T-helper 17 cell (primary cell): ENCODE data around the gene PARD3. TPM values are rescaled to one million over a fixed set of nuclear protein-coding genes. Genes with fewer than 3 reads are reported as not detected.
"Not testable (repeated sequence)": the region's sequence is repeated elsewhere in the genome, so short reads cannot be mapped to it uniquely, and the experiment has no call there.

Experiments used
- ATAC-seq: fragments of 150-1000 bp; cut with Tn5 transposase; 2 replicates; pipeline ENCODE4 v1.10.0; 2021; ENCODE audit warnings: mild to moderate bottlenecking, moderate library complexity
- DNase-seq, 3 donors: peaks; one replicate each; pipeline versions ENCODE4 v3.0.0 to v3.0.0-alpha.2; 2020 to 2021
- H3K9me3 ChIP-seq: one replicate; pipeline ENCODE4 v1.7.0; 2013; ENCODE audit warnings: low read length, mild to moderate bottlenecking; ENCODE audit not compliant: control insufficient read depth, poor library complexity, severe bottlenecking
- H3K27ac Mint-ChIP-seq: one replicate; pipeline ENCODE4 v1.8.0; 2022; ENCODE audit warnings: mild to moderate bottlenecking, moderate library complexity, mixed read lengths
- H3K27me3 Mint-ChIP-seq: one replicate; pipeline ENCODE4 v1.8.0; 2022; ENCODE audit warnings: mixed read lengths
- H3K36me3 Mint-ChIP-seq: one replicate; pipeline ENCODE4 v1.8.0; 2022; ENCODE audit warnings: low read depth, mixed read lengths
- H3K4me1 Mint-ChIP-seq: one replicate; pipeline ENCODE4 v1.8.0; 2022; ENCODE audit warnings: mild to moderate bottlenecking, mixed read lengths
- H3K4me3 Mint-ChIP-seq: one replicate; pipeline ENCODE4 v1.8.0; 2022; ENCODE audit warnings: mild to moderate bottlenecking, moderate library complexity, mixed read lengths
- total RNA-seq, 4 donors: library from RNA in 2 of 4; stranded (reverse) in 2 of 4; gene quantifications; one replicate each; pipeline ENCODE4 v1.2.3 and lab custom pipeline; 2022 to 2026

The PARD3 gene
- total RNA-seq, 2 donors from 2014 or later: 0.32 to 8.2 TPM

- DNase-seq, H3K36me3 Mint-ChIP-seq, ATAC-seq, H3K27ac Mint-ChIP-seq, H3K4me3 Mint-ChIP-seq, H3K9me3 ChIP-seq, H3K4me1 Mint-ChIP-seq: not testable (repeated sequence)
- H3K27me3 Mint-ChIP-seq: peaks cover 25% of the 10 kb centered on the region
Observed at GRCh38 chr10:34750795-34751194, 64.3 kb downstream of the PARD3 start.

DNA sequence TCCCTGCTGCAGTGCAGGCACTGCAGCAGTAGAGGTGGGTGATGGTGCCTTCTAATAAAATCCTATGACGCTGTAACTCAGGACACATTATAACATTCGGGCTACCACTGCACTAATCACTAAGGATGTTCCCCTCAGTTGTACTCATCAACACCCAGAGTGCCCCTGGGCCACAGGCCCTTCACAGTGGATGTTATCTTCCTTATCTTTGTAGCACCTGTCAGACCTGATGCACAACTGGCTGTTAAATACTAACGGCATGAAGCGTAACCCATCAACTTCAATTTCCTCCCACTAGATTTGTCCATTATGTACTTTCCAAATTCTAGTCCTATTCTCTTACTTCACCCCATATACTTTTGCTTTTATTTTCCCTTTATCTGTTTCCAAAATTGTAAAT is 66.3 kb downstream of the PARD3 start:
- H3K4me3 Mint-ChIP-seq: no peak overlapping the region
- H3K27ac Mint-ChIP-seq: no peak overlapping the region
- no peaks in the 10 kb centered on the region for H3K4me1 Mint-ChIP-seq
- ATAC-seq: no peak
- no peak for DNase-seq
- H3K36me3 Mint-ChIP-seq: no peaks in the 10 kb centered on the region
- no peaks in the 10 kb centered on the region for H3K9me3 ChIP-seq
- peaks cover 31% of the 10 kb centered on the region for H3K27me3 Mint-ChIP-seq

DNA sequence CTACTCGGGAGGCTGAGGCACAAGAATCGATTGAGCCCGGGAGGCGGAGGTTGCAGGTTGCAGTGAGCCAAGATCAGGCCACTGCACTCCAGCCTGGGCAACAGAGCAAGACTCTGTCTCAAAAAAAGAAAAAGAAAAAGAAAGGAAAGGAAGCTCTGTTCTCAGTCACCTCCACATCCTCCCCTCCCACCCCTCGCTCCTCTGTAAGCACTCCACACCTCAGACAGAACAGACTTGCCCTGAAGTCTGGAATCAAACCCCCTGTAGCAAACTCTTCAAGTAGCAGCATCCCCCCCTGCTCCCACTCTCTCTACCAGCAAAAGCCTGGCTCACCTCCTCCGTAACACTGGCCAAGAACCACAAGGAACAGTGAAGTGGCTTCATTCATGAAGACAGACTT is 66.7 kb downstream of the PARD3 start:
- Mint-ChIP-seq H3K36me3 (no peaks in the 10 kb centered on the region), H3K4me1 (no peaks in the 10 kb centered on the region), H3K27ac (no peak overlapping the region), H3K4me3 (no peak overlapping the region), H3K27me3 (peaks cover 33% of the 10 kb centered on the region)
- DNase-seq (no peak), ATAC-seq (no peak)
- no peaks in the 10 kb centered on the region for H3K9me3 ChIP-seq

GRCh38 chr10:34746094-34746493 is 69.0 kb downstream of the PARD3 start:
- no peak for DNase-seq
- no peak for ATAC-seq
- peaks cover 38% of the 10 kb centered on the region for H3K27me3 Mint-ChIP-seq
- no peak overlapping the region for H3K27ac Mint-ChIP-seq
- H3K4me1 Mint-ChIP-seq: no peaks in the 10 kb centered on the region
- no peak overlapping the region for H3K4me3 Mint-ChIP-seq
- H3K36me3 Mint-ChIP-seq: no peaks in the 10 kb centered on the region
- H3K9me3 ChIP-seq: no peaks in the 10 kb centered on the region

- DNase-seq (no peak), ATAC-seq (no peak)
- H3K27ac Mint-ChIP-seq: no peak overlapping the region
- no peaks in the 10 kb centered on the region for H3K4me1 Mint-ChIP-seq
- peaks cover 2% of the 10 kb centered on the region for H3K36me3 Mint-ChIP-seq
- peaks cover 45% of the 10 kb centered on the region for H3K27me3 Mint-ChIP-seq
- no peak overlapping the region for H3K4me3 Mint-ChIP-seq
- H3K9me3 ChIP-seq: no peaks in the 10 kb centered on the region
Observed at GRCh38 chr10:34745244-34745643, 69.9 kb downstream of the PARD3 start.

GRCh38 chr10:34744590-34744989 is 70.5 kb downstream of the PARD3 start:
- ATAC-seq (no peak), DNase-seq (no peak)
- H3K27ac Mint-ChIP-seq: no peak overlapping the region
- H3K4me3 Mint-ChIP-seq: no peak overlapping the region
- peaks cover 51% of the 10 kb centered on the region for H3K27me3 Mint-ChIP-seq
- peaks cover 2% of the 10 kb centered on the region for H3K4me1 Mint-ChIP-seq
- H3K36me3 Mint-ChIP-seq: peaks cover 2% of the 10 kb centered on the region
- H3K9me3 ChIP-seq: no peaks in the 10 kb centered on the region

GRCh38 chr10:34743814-34744213 is 71.3 kb downstream of the PARD3 start:
- Mint-ChIP-seq H3K27ac (no peak overlapping the region), H3K4me3 (no peak overlapping the region), H3K27me3 (peaks cover 50% of the 10 kb centered on the region), H3K36me3 (peaks cover 2% of the 10 kb centered on the region), H3K4me1 (peaks cover 2% of the 10 kb centered on the region)
- no peak for DNase-seq
- H3K9me3 ChIP-seq: no peaks in the 10 kb centered on the region
- ATAC-seq: no peak

DNA sequence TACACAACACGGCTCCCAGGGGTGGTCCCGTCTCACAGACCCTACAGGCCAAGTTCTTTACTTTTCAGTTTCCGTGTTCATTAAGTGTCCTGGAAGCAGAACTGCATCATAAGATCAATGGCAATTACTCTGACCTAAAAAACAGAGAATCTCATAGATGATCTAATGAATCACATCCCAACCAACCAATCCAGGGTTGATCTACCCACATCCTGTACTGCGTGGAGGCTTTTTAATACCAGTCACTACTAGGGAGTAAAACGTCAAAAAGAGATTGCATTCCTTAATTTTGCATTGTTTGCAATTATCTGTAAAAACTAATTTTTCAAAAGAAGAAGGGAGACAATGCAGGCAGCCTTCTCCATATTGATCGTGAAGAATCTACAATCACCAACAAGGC is 72.6 kb downstream of the PARD3 start:
- H3K9me3 ChIP-seq: no peaks in the 10 kb centered on the region
- no peak overlapping the region for H3K4me3 Mint-ChIP-seq
- DNase-seq (no peak), ATAC-seq (no peak)
- peaks cover 2% of the 10 kb centered on the region for H3K4me1 Mint-ChIP-seq
- peaks cover 55% of the 10 kb centered on the region for H3K27me3 Mint-ChIP-seq
- H3K27ac Mint-ChIP-seq: no peak overlapping the region
- H3K36me3 Mint-ChIP-seq: peaks cover 4% of the 10 kb centered on the region

- H3K27me3 Mint-ChIP-seq: peaks cover 57% of the 10 kb centered on the region
- not testable (repeated sequence) for H3K36me3 Mint-ChIP-seq, ATAC-seq, H3K4me3 Mint-ChIP-seq, H3K9me3 ChIP-seq, DNase-seq, H3K27ac Mint-ChIP-seq, H3K4me1 Mint-ChIP-seq
Observed at GRCh38 chr10:34741087-34741486, 74.0 kb downstream of the PARD3 start.

DNA sequence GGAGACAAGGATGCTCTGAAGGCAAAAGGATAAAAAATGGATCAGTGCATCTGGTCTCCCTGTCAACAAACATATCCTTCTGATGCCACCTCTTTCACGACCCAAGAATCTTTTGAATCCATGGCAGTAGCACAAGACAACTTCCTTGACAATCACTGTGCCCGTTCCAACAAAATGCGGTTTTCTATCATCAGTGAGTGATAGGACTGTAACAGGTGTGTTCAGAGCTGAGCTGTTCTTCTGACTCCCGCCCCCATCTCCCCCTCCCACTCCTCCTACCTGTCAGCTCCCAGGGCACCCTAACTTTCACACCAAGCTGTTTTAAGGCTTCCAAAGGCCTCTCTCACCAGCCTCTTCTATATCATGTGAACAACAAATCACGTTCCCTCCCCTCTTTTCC is 74.8 kb downstream of the PARD3 start:
- Mint-ChIP-seq H3K27me3 (peaks cover 57% of the 10 kb centered on the region), H3K36me3 (peaks cover 4% of the 10 kb centered on the region), H3K27ac (no peak overlapping the region), H3K4me1 (peaks cover 2% of the 10 kb centered on the region), H3K4me3 (no peak overlapping the region)
- no peak for DNase-seq
- no peak for ATAC-seq
- no peaks in the 10 kb centered on the region for H3K9me3 ChIP-seq

- Mint-ChIP-seq H3K4me1 (peaks cover 2% of the 10 kb centered on the region), H3K4me3 (no peak overlapping the region), H3K36me3 (peaks cover 4% of the 10 kb centered on the region), H3K27ac (no peak overlapping the region), H3K27me3 (peaks cover 56% of the 10 kb centered on the region)
- DNase-seq (no peak), ATAC-seq (no peak)
- H3K9me3 ChIP-seq: no peaks in the 10 kb centered on the region
Observed at GRCh38 chr10:34739915-34740314, 75.2 kb downstream of the PARD3 start.

GRCh38 chr10:34737772-34738169 is 77.3 kb downstream of the PARD3 start:
- no peaks in the 10 kb centered on the region for H3K9me3 ChIP-seq
- H3K4me1 Mint-ChIP-seq: peaks cover 2% of the 10 kb centered on the region
- ATAC-seq (no peak), DNase-seq (no peak)
- no peak overlapping the region for H3K27ac Mint-ChIP-seq
- H3K36me3 Mint-ChIP-seq: peaks cover 4% of the 10 kb centered on the region
- no peak overlapping the region for H3K4me3 Mint-ChIP-seq
- peaks cover 43% of the 10 kb centered on the region for H3K27me3 Mint-ChIP-seq

GRCh38 chr10:34736976-34737771 is 77.9 kb downstream of the PARD3 start:
- no peaks in the 10 kb centered on the region for H3K9me3 ChIP-seq
- H3K27ac Mint-ChIP-seq: no peak overlapping the region
- H3K36me3 Mint-ChIP-seq: peaks cover 4% of the 10 kb centered on the region
- peaks cover 2% of the 10 kb centered on the region for H3K4me1 Mint-ChIP-seq
- peaks cover 38% of the 10 kb centered on the region for H3K27me3 Mint-ChIP-seq
- H3K4me3 Mint-ChIP-seq: no peak overlapping the region
- DNase-seq (no peak), ATAC-seq (no peak)

GRCh38 chr10:34734918-34735317 is 80.2 kb downstream of the PARD3 start:
- H3K27ac Mint-ChIP-seq: no peak overlapping the region
- peaks cover 23% of the 10 kb centered on the region for H3K27me3 Mint-ChIP-seq
- no peaks in the 10 kb centered on the region for H3K9me3 ChIP-seq
- H3K4me1 Mint-ChIP-seq: peaks cover 2% of the 10 kb centered on the region
- DNase-seq (no peak), ATAC-seq (no peak)
- no peak overlapping the region for H3K4me3 Mint-ChIP-seq
- peaks cover 2% of the 10 kb centered on the region for H3K36me3 Mint-ChIP-seq
